HepG2 (cell line): ENCODE measurements around the gene DHH. TPM values are rescaled to one million over a fixed set of nuclear protein-coding genes. Genes with fewer than 3 reads are reported as not detected.

Source experiments
- ARID3A ChIP-seq: IDR thresholded peaks from 2 replicates; pipeline ENCODE4 v1.6.1; 2012; ENCODE audit warnings: low read depth, low read length, improper control_type of control experiment
- BCL6 ChIP-seq: IDR thresholded peaks from 2 replicates; pipeline ENCODE4 v1.6.1; 2016; ENCODE audit warnings: missing genetic modification reagents, missing compliant biosample characterization
- DR1 ChIP-seq: sonication (generic); formaldehyde crosslinking; IDR thresholded peaks from 2 replicates; pipeline ENCODE4 v1.8.0; 2021; ENCODE audit warnings: mild to moderate bottlenecking, missing genetic modification reagents, inconsistent platforms
- KDM3A ChIP-seq: IDR thresholded peaks from 2 replicates; pipeline ENCODE4 v1.6.1; 2018; ENCODE audit warnings: low read depth, missing compliant biosample characterization
- KDM5A ChIP-seq: fragments of 200-600 bp; sonication (generic); IDR thresholded peaks from 2 replicates; pipeline ENCODE4 v1.7.0; 2018; ENCODE audit warnings: antibody characterized with exemption, mild to moderate bottlenecking, low read length, borderline replicate concordance
- MXI1 ChIP-seq: IDR thresholded peaks from 3 replicates; pipeline ENCODE4 v1.6.1; 2012; ENCODE audit warnings: low read depth, low read length, inconsistent platforms, borderline replicate concordance
- POLR2G ChIP-seq: fragments of 200-400 bp; formaldehyde crosslinking; IDR thresholded peaks from 2 replicates; pipeline ENCODE4 v1.6.1; 2018; ENCODE audit warnings: mild to moderate bottlenecking, low read depth, low read length, moderate library complexity
- SIN3A ChIP-seq: IDR thresholded peaks from 2 replicates; pipeline ENCODE4 v1.6.1; 2011; ENCODE audit warnings: low read depth, mild to moderate bottlenecking, control low read depth, low read length, borderline replicate concordance
- SYNCRIP ChIP-seq: fragments of 200-400 bp; formaldehyde crosslinking; IDR thresholded peaks from 2 replicates; pipeline ENCODE4 v1.6.1; 2018; ENCODE audit warnings: mild to moderate bottlenecking, low read depth, low read length; ENCODE audit not compliant: insufficient read depth
- THAP7 ChIP-seq: sonication (generic); formaldehyde crosslinking; IDR thresholded peaks from 2 replicates; pipeline ENCODE4 v1.8.1; 2023; ENCODE audit warnings: mild to moderate bottlenecking, missing genetic modification reagents
- USF2 ChIP-seq, 2 experiments: sonication (generic) in 1 of 2; formaldehyde crosslinking in 1 of 2; IDR thresholded peaks; 2 replicates each; pipeline versions ENCODE4 v1.5.1 to v1.6.1; 2011 to 2020; ENCODE audit warnings: borderline replicate concordance in 1 of 2, low read depth in 1 of 2, low read length in 1 of 2, mild to moderate bottlenecking in 1 of 2, missing genetic modification reagents in 1 of 2, moderate library complexity in 1 of 2
- ZNF552 ChIP-seq: sonication (generic); formaldehyde crosslinking; IDR thresholded peaks from 2 replicates; pipeline ENCODE4 v1.9.0; 2022; ENCODE audit warnings: missing genetic modification reagents, mild to moderate bottlenecking, borderline replicate concordance
- ZNF589 ChIP-seq: sonication (generic); formaldehyde crosslinking; conservative IDR thresholded peaks from 2 replicates; pipeline ENCODE4 v1.8.0; 2022; ENCODE audit warnings: mild to moderate bottlenecking, moderate library complexity, missing genetic modification reagents
- ZNF678 ChIP-seq: sonication (generic); formaldehyde crosslinking; IDR thresholded peaks from 2 replicates; pipeline ENCODE4 v1.4.0; 2020; ENCODE audit warnings: mild to moderate bottlenecking, missing genetic modification reagents
- ZNF703 ChIP-seq: sonication (generic); formaldehyde crosslinking; IDR thresholded peaks from 2 replicates; pipeline ENCODE4 v1.5.1; 2020; ENCODE audit warnings: missing genetic modification reagents, mild to moderate bottlenecking, moderate library complexity, borderline replicate concordance
- ZNF800 ChIP-seq: sonication (generic); formaldehyde crosslinking; IDR thresholded peaks from 2 replicates; pipeline ENCODE4 v1.4.0; 2020; ENCODE audit warnings: missing genetic modification reagents
- ZUFSP ChIP-seq: sonication (generic); formaldehyde crosslinking; IDR thresholded peaks from 2 replicates; pipeline ENCODE4 v1.9.0; 2021; ENCODE audit warnings: missing genetic modification reagents, mild to moderate bottlenecking, borderline replicate concordance
- polyA plus RNA-seq, 8 experiments: library from polyadenylated mRNA; depleted of rRNA in 3 of 8; stranded (reverse) in 7 of 8; unstranded in 1 of 8; fragments of >200 nt; fragmentation: Illumina TruSeq in 4 of 8; extraction: Trizol in 4 of 8; gene quantifications; 2 replicates each; pipeline versions ENCODE4 v1.2.1 to v1.2.3, GENCODE V29; 2011 to 2016; ENCODE audit warnings: low read depth in 4 of 8, missing spikeins in 1 of 8, mixed read lengths in 1 of 8; ENCODE audit not compliant: insufficient read depth in 1 of 8
- total RNA-seq, 5 experiments: library from RNA; depleted of rRNA; stranded (reverse); fragments of >200 nt; fragmentation: Illumina TruSeq; extraction: Trizol; gene quantifications; 2 replicates each; pipeline ENCODE4 v1.2.3, GENCODE V29; 2016; ENCODE audit warnings: low read depth in 1 of 5

DHH gene
- total and polyA plus RNA-seq, 2 of the 13 experiments (the other 11 are each of a cell fraction or from before 2014, with no cell fraction given) = not detected

GRCh38 chr12:49130151-49131050 lies 35.8 kb upstream of the DHH start (continued):
- peak; percentile 20; the same call in 1 of the 2 replicates for TF ChIP-seq KDM3A (CRISPR knock-in tag)
- TF ChIP-seq ZNF589 (CRISPR knock-in tag) = peak; percentile 40; the same call in 1 of the 2 replicates
- TF ChIP-seq DR1 (CRISPR knock-in tag) = no peak
- TF ChIP-seq USF2 (IDR thresholded peaks at IDR 0.05; ENCODE audit: low read depth, low read length) = peak; percentile 61
- peak; percentile 81 for TF ChIP-seq USF2 (CRISPR knock-in tag; IDR thresholded peaks at IDR 0.05; ENCODE audit: borderline replicate concordance)
- TF ChIP-seq SIN3A = peak; percentile 69; the same call in 1 of the 2 replicates
- no peak for TF ChIP-seq ZUFSP (CRISPR knock-in tag)
- peak; percentile 74 for TF ChIP-seq ZNF703 (CRISPR knock-in tag)
- TF ChIP-seq MXI1 = peak; percentile 99
- TF ChIP-seq ZNF800 (CRISPR knock-in tag) = peak; percentile 47; the same call in 1 of the 2 replicates
- TF ChIP-seq SYNCRIP = no peak
- peak; percentile 94; the same call in 1 of the 2 replicates for TF ChIP-seq THAP7 (CRISPR knock-in tag)
- TF ChIP-seq KDM5A = peak; percentile 69; the same call in 1 of the 2 replicates
- TF ChIP-seq BCL6 = peak; percentile 12; the same call in 1 of the 2 replicates
- 0 out of 2 replicates have a peak, but pooled peaks have one; percentile 18 for TF ChIP-seq ARID3A
- TF ChIP-seq ZNF552 (CRISPR knock-in tag) = peak; percentile 95
- peak; percentile 18; the same call in 1 of the 2 replicates for TF ChIP-seq POLR2G
- TF ChIP-seq ZNF678 (CRISPR knock-in tag) = no peak
